ENCODE measurements around the gene SKIC2.

- no peak for TF ChIP-seq CTCF (conservative IDR thresholded peaks at IDR 0.05; ENCODE audit: low read depth, low read length)
- TF ChIP-seq EZH2 (IDR thresholded peaks at IDR 0.05; ENCODE audit: borderline replicate concordance, low read depth, low read length, poor library complexity, severe bottlenecking) = no peak
These were observed 19.9 kb downstream of the SKIC2 start for GRCh38 chr6:31978831-31979230.

Measured in A673 (cell line).